NCI-H2227 (cell line): ENCODE data around the gene ANKRD13C.
"Not testable (repeated sequence)": the region's sequence is repeated elsewhere in the genome, so short reads cannot be mapped to it uniquely, and the experiment has no call there.

ENCODE experiments used
- DNase-seq: peaks from one replicate; lab custom pipeline; 2025; ENCODE audit not compliant: unreplicated experiment; lab: John Stamatoyannopoulos, UW

Gene ANKRD13C

GRCh38 chr1:70360321-70360720, 5.8 kb upstream of the ANKRD13C start:
- peak; percentile 10 for DNase-seq

DNA sequence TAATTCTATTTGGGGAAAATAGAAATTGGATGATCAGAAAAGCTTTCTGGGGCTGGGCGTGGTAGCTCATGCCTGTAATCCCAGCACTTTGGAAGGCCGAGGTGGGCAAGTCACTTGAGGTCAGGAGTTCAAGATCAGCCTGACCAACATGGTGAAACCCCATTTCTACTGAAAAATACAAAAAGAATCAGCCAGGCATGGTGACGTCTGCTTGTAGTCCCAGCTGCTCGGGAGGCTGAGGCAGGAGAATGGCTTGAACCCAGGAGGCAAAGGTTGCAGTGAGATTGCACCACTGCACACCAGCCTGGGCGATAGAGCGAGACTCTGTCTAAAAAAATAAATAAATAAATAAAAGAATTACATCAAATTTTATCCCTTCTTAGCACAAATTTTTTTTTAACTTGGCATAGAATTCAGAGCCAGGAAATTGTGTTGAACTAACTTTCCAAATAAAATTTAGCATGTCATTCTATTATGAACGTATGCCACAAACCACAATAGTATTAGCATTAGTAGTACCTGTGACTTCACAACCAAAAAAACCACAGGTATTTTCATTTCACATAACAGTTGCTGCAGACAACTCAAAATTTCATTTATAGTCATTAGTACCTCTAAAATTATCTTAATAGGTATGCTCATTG, 4.5 kb upstream of the ANKRD13C start:
- DNase-seq, result no peak

DNA sequence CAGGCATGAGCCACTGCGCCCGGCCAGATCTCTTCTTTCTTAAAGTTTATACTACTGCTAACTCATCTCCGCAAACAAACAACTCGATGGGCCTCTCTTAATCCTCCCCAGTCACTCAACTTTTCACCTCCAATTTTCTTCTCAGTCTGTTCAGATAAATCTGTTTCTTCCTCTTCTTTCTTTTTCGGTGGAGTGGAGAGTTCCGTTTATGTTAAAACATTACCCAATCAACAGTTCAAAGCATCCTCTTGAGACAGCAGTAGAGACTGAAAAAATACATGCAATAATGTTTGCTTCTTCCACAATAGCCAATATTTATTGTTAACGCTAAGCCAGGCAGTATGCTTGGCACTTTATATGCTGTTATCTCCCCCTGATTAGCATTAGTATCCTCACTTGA, 1.4 kb upstream of the ANKRD13C start:
- DNase-seq, result no peak

GRCh38 chr1:70355111-70355407, 537 bp upstream of the ANKRD13C start:
- DNase-seq, result no peak

DNA sequence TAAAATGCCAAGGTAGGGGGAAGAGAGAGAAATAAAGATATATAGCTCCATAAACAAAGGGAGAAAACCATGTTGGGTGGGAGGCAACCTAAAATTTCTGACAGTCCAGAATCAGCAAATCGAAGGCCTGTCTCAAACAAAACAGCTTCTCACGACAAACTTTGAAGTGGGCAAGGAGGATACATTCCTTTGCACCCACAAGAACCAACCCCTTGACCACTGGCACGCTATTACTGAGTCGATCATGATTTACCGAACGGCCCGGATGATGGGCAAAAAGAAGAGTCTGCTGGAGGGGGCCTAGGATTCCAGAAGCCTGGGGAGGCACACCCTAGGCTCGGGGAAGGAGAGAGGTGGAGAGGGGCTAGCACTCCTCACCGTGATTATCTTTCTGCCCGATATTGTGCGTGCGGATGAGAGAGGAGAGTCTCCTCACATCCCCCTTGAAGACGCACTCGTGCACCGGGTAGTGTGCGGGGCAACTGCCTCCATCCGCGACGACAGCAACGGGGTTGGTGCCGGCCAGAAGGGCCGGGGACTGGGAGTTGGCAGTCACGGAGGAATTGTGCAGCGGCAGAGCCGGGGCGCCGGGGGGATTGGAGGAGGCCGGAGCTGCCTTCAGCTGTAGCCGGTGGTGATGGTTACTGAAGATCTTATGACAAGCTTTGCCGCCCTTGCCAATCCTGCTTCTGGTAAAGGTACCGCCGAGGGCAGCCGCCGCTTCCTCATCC, 756 bp downstream of the ANKRD13C start:
- DNase-seq, result peak; percentile 63

DNA sequence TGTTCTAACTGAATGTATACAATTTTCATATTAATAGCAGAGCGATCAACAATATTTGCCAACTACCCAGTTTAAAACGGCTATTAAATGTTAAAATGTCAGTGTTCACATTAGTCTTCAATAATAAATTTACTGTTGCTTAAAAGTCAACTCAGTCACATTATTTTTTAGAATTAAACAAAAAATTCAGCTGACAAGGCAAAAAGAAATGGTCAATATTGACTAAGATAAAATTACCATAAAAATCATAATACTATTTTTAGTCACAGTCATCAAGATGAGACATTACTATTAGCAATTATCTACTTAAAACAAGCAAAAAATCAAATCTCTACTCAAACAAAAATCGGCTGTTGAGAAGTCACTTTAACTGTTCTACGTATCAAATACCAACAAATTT, 1.5 kb downstream of the ANKRD13C start:
- DNase-seq, result no peak

DNA sequence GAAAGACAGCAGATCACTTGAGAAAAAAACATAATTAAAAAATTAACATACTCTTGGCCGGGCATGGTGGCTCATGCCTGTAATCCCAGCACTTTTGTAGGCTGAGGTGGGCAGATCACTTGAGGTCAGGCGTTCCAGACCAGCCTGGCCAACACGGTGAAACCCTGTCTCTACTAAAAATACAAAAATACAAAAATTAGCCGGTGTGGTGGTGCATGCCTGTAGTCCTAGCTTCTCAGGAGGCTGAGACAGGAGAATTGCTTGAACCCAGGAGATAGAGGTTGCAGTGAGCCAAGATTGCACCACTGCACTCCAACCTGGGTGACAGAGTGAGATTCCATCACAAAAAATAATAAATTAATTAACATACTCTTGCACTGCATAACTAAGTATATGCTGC, 4.7 kb downstream of the ANKRD13C start:
- not testable (repeated sequence) for DNase-seq

DNA sequence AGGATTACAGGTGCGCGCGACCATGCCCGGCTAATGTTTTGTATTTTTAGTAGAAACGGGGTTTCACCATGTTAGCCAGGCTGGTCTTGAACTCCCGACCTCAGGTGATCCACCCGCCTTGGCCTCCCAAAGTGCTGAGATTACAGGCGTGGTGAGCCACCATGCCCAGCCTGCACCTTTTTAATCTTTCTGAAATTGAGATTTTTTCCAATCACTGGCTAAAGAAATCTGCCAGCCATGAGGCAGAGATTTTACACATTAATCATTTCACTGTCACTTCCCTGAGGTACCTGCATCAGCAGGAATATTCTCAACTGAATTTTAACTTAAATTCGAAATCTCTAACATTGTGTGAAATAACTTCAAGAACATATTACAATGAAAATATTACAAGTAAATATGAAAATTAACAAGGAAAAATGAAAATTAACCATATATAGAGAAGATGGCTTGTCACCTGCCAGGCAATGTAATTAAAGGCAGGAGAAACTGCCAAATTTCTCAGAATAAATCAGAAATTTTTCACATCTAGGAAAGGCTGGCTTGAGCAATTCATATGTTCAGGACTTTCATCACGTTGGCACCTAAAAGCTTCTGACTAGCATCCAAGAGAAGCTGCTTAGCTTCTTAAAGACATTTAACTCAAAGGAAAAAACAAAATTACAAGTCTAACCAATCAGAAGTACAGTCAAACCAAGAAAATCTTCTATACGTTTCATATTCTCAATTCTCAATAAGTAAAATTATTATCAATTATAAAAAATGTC, 5.9 kb downstream of the ANKRD13C start:
- DNase-seq, result no peak

DNA sequence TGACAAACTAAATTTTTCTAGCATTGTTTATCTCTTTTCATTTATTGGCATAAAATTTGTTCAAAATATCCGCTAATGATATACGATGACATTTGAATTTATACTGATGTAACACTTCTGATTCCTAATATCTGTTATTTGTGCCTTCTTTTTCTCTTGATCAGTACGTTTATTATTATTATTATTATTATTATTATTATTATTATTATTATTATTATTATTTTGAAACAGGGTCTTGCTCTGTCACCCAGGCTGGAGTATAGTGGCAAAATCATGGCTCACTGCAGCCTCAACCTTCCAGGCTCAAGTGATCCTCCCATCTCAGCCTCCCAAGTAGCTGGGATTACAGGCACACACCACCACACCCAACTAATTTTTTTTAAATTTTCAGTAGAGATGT, 14.9 kb downstream of the ANKRD13C start:
- not testable (repeated sequence) for DNase-seq

DNA sequence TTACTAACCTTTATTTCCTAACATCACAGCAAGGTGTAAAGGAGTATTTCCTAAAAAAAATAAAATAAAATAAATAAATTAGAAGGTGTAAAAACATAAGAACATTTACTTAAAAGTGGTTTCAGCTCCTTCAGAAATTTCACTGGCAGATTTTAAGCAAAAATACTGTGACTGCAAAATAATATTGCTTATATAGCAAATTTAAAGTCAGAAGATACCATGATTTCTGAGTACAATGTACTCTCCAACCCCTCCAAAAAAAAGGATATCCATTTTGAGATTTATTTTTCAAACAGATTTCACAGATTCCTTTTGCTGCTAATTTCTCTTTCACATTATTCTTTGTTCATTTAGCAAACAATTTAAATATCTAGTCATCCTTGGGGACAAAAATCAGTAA, 18.5 kb downstream of the ANKRD13C start:
- DNase-seq, result no peak

DNA sequence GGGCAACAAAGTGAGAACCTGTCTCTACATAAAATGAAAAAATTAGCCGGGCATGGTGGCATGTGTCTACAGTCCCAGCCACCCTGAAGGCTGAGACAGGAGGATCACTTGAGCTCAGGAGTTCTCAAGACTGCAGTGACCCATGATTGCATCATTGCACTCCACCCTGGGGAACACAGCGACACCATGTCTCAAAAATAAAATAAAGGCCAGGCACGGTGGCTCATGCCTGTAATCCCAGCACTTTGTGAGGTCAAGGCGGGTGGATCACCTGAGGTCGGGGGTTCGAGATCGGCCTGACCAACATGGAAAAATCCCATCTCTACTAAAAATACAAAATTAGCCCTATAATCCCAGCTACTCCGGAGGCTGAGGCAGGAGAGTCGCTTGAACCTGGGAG, 20.1 kb downstream of the ANKRD13C start:
- DNase-seq, result no peak

GRCh38 chr1:70333245-70333644, 21.3 kb downstream of the ANKRD13C start:
- DNase-seq, result no peak

DNA sequence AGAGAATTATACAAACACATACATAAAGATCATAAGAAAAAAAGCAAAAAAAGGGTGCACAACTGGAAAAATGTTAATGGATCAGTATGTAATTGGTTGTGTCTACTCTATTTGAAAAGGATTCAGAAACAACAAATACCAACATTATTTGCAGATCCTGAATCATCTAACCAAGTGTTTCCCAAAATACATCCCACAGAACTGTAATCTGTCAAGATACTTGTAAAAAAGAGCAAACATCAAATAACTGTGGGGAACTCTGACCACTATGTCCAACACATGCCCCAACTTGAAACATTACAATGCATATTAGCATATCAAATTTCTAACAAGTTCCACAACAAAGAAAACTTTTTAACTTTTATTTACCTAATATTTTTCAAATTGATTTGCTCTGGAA, 22.6 kb downstream of the ANKRD13C start:
- DNase-seq, result no peak

DNA sequence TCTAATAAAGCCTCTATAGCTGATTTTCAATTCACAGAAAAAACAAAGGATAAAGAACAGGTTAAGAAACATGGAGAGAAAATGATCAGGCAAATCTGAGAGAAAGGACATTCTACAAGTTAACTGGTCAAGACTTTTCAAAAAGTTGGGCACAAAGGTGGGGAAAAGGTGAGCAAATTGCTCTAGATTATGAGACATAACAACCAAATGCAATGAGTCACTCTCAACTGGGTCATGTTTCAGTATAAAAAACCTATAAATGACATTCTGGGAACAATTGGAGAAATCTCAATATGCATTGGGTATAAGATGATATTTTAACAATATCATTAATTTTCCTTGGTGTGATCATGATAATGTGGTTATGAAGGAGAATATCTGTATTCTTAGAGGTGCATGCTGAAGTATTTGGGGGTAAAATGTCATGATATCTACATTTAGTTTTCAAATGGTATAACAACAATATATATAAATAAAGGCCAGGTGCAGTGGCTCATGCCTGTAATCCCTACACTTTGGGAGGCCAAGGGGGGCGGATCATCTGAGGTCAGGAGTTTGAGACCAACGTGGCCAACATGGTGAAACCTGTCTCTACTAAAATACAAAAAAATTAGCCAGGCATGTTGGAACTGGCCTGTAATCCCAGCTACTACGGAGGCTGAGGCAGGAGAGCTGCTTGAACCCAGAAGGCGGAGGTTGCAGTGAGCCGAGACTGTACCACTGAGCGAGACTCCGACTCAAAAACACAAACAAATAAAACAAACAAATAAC, 27.0 kb downstream of the ANKRD13C start:
- no peak for DNase-seq

DNA sequence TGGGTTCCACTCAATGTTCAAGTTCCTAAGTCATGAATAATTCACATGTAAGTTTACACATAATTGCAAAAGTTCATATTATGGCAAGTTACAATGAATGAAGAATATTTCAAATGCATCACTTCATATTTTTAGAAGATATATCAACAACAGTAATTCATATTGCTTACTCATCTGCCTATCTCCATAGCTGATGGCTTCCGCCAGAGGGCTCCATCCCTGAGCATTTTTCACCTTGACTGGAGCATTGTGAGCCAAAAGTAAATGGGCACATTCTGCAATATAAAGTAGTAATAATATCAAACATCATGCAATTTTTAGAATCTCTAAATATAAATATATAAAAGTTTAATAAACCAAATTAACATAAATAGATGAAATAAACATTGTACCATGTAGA, 29.8 kb downstream of the ANKRD13C start:
- DNase-seq, result no peak

- no peak for DNase-seq
These were observed 34.8 kb downstream of the ANKRD13C start for GRCh38 chr1:70319750-70320149.

- DNase-seq, result no peak
These were observed 36.3 kb downstream of the ANKRD13C start for GRCh38 chr1:70318191-70318590.

GRCh38 chr1:70317087-70317486, 37.4 kb downstream of the ANKRD13C start:
- no peak for DNase-seq

GRCh38 chr1:70315782-70316181, 38.7 kb downstream of the ANKRD13C start:
- DNase-seq, result no peak

DNA sequence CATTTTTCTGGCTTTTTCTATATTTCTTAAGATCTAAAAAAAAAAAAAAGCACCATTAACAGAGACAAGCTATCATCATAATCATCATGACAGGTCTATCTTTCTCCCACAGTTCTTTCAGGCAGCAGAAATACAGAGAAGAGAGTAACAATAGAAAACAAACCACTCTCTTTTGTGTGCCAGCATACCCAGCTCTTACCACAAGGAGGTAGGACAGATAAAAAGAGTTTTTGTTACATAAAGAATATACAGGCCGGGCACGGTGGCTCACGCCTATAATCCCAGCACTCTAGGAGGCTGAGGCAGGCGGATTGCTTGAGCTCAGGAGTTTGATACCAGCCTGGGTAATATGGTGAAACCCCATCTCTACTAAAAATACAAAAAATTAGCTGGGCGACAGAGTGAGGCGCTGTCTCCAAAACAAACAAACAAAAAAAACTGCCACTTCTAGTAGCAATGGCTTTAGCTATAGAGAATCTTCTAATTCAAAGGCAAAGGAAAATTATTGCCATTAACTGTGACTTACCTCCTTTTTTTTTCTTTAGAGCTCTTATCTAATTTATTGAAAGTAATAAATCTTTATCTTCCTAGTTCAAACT, 39.7 kb downstream of the ANKRD13C start:
- peak; percentile 6 for DNase-seq

GRCh38 chr1:70311369-70311768, 43.2 kb downstream of the ANKRD13C start:
- DNase-seq, result no peak
